ENCODE measurements around the gene MAML2.
A peak's percentile ranks its signal among the peaks of the same experiment; 100 is the strongest.

The MAML2 gene

DNA sequence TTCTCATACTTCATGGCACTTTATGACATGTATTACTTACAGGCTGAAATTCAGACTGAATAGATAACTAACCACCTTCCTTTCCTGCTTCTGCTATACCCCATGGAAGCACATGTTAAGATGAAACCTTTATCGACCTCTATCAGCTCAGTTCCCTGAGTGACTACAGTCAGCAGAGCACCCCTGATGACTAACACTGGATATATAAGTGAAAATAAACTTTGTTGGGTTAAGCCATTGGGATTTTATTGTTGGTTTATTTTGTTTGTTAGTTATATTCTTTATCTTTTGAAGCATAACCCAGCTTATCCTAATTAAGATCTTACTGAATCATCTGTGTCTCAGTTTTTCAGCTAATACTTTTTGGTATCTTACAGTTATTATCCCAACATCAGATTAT, 23.0 kb upstream of the MAML2 start:
- H3K4me3 ChIP-seq (ENCODE audit: low read length) = no peak overlapping the region
- peaks cover 60% of the 10 kb centered on the region for H3K36me3 ChIP-seq (ENCODE audit: control insufficient read depth, insufficient read depth, low read length, severe bottlenecking)
- no peaks in the 10 kb centered on the region for H3K27me3 ChIP-seq (replicated peaks; ENCODE audit: control insufficient read depth, insufficient read depth, low read length)
- peaks cover 5% of the 10 kb centered on the region for H3K9me3 ChIP-seq (ENCODE audit: control insufficient read depth, low read length)
- H3K4me1 ChIP-seq (ENCODE audit: control insufficient read depth, insufficient read depth, low read length) = no peaks in the 10 kb centered on the region
- DNase-seq (ENCODE audit: low read depth) = no peak
- no peak overlapping the region for H3K9ac ChIP-seq (ENCODE audit: low read length)

DNA sequence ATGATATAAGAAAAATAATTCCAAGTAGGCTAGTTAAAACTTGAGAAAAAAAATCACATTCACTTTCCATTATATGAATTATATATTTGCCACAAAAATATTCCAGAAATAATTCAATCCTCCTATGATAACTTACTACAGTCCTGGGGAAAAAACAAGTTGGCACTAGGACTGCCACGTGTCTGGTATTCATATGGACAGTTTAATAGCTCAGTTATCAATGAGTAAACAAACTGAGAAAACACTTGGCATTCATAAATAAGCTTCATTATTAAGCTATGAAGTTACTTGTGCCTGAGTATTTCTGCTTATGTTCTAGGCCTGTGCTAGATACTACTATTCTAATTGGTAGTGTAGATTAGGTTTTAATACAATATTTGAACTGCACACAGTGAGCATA, 22.5 kb upstream of the MAML2 start:
- Histone ChIP-seq H3K36me3 (ENCODE audit: control insufficient read depth, insufficient read depth, low read length, severe bottlenecking) (peaks cover 58% of the 10 kb centered on the region), H3K9ac (ENCODE audit: low read length) (no peak overlapping the region), H3K4me1 (ENCODE audit: control insufficient read depth, insufficient read depth, low read length) (no peaks in the 10 kb centered on the region), H3K4me3 (ENCODE audit: low read length) (no peak overlapping the region), H3K27me3 (replicated peaks; ENCODE audit: control insufficient read depth, insufficient read depth, low read length) (no peaks in the 10 kb centered on the region), H3K9me3 (ENCODE audit: control insufficient read depth, low read length) (peaks cover 5% of the 10 kb centered on the region)
- no peak for DNase-seq (ENCODE audit: low read depth)

DNA sequence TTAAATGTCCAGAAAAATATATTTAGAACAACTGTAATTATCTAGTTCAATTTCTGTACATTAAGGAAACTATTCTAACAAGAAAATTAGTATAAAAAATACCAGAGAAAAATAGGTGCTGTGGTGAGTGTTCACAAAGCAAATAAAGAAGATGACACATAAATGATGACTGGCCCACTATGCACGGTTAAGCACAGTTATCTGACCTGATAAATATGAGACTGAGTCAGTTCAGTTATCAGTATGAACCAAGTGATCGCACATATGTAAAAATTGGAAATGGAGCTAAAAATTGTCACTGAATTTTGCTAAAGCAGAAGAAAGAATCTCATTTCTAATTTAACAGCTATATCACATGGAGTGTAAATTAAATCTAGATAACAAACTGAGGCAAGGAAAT, 18.8 kb upstream of the MAML2 start:
- no peaks in the 10 kb centered on the region for H3K9me3 ChIP-seq (ENCODE audit: control insufficient read depth, low read length)
- no peak for DNase-seq (ENCODE audit: low read depth)
- no peak overlapping the region for H3K4me3 ChIP-seq (ENCODE audit: low read length)
- H3K36me3 ChIP-seq (ENCODE audit: control insufficient read depth, insufficient read depth, low read length, severe bottlenecking) = peaks cover 52% of the 10 kb centered on the region
- no peak overlapping the region for H3K9ac ChIP-seq (ENCODE audit: low read length)
- no peaks in the 10 kb centered on the region for H3K27me3 ChIP-seq (replicated peaks; ENCODE audit: control insufficient read depth, insufficient read depth, low read length)
- no peaks in the 10 kb centered on the region for H3K4me1 ChIP-seq (ENCODE audit: control insufficient read depth, insufficient read depth, low read length)

DNA sequence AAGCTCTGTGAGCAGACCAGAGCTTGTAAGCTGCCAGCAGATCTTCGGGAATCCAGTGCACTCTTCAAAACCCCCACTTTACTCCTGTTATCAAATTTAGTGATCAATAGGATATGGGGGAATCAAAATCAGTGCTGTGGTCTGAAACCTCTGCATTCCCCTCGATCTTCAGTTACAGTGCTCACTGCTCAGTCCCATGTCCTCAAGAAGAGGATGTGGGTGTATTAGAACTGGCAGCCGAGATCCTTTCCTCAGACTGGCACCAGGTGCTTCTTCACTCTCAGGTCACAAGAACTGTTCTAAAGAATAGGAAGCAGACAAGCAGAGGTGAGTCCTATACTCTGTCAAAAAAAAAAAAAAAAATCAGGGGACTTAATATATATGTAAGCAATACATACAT, 15.3 kb upstream of the MAML2 start:
- H3K4me1 ChIP-seq (ENCODE audit: control insufficient read depth, insufficient read depth, low read length) = no peaks in the 10 kb centered on the region
- no peaks in the 10 kb centered on the region for H3K9me3 ChIP-seq (ENCODE audit: control insufficient read depth, low read length)
- H3K4me3 ChIP-seq (ENCODE audit: low read length) = no peak overlapping the region
- H3K27me3 ChIP-seq (replicated peaks; ENCODE audit: control insufficient read depth, insufficient read depth, low read length) = no peaks in the 10 kb centered on the region
- DNase-seq (ENCODE audit: low read depth) = no peak
- no peak overlapping the region for H3K9ac ChIP-seq (ENCODE audit: low read length)
- H3K36me3 ChIP-seq (ENCODE audit: control insufficient read depth, insufficient read depth, low read length, severe bottlenecking) = peaks cover 64% of the 10 kb centered on the region

DNA sequence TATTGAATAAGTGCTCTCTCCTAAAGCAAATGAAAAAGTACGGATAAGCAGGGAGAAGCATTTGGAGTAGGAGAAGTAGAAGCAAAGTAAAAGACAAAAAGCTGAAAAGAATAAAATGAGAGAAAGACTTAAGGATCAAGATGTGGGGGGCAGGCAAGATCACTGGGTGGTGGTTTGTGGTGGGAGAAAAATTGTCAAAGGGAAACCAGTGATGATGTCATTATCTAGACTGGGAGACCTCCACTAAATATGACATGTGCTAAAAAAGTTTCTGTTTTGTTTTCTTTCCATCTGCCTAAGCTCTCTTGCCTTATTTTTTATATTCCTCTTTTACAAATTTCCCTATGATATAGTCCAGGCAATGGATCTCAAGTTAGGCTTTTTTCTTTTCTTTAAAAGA, 14.8 kb upstream of the MAML2 start:
- Histone ChIP-seq H3K36me3 (ENCODE audit: control insufficient read depth, insufficient read depth, low read length, severe bottlenecking) (peaks cover 61% of the 10 kb centered on the region), H3K4me3 (ENCODE audit: low read length) (no peak overlapping the region), H3K4me1 (ENCODE audit: control insufficient read depth, insufficient read depth, low read length) (no peaks in the 10 kb centered on the region), H3K9ac (ENCODE audit: low read length) (no peak overlapping the region), H3K9me3 (ENCODE audit: control insufficient read depth, low read length) (no peaks in the 10 kb centered on the region), H3K27me3 (replicated peaks; ENCODE audit: control insufficient read depth, insufficient read depth, low read length) (no peaks in the 10 kb centered on the region)
- DNase-seq (ENCODE audit: low read depth) = no peak

DNA sequence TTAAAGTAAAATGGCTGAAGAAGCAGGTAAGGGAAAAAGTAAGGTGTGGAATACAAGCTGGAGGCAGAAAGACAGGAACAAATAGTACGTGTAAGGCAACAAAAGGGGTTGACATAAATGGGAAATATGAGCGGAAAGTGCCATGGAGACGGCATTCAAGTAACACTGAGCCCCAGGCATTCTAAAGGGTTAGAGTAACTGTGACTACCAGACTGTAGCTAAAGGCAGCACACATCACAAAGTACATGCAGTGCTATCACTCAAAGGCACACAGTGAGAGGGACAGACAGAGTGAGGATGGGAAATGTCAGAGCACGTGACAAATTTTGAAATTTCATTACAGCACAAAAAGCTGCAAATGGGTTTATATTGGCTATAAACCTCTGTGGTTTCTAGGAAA, 13.9 kb upstream of the MAML2 start:
- peaks cover 57% of the 10 kb centered on the region for H3K36me3 ChIP-seq (ENCODE audit: control insufficient read depth, insufficient read depth, low read length, severe bottlenecking)
- H3K4me1 ChIP-seq (ENCODE audit: control insufficient read depth, insufficient read depth, low read length) = no peaks in the 10 kb centered on the region
- H3K4me3 ChIP-seq (ENCODE audit: low read length) = no peak overlapping the region
- no peak overlapping the region for H3K9ac ChIP-seq (ENCODE audit: low read length)
- no peaks in the 10 kb centered on the region for H3K27me3 ChIP-seq (replicated peaks; ENCODE audit: control insufficient read depth, insufficient read depth, low read length)
- H3K9me3 ChIP-seq (ENCODE audit: control insufficient read depth, low read length) = no peaks in the 10 kb centered on the region
- no peak for DNase-seq (ENCODE audit: low read depth)

DNA sequence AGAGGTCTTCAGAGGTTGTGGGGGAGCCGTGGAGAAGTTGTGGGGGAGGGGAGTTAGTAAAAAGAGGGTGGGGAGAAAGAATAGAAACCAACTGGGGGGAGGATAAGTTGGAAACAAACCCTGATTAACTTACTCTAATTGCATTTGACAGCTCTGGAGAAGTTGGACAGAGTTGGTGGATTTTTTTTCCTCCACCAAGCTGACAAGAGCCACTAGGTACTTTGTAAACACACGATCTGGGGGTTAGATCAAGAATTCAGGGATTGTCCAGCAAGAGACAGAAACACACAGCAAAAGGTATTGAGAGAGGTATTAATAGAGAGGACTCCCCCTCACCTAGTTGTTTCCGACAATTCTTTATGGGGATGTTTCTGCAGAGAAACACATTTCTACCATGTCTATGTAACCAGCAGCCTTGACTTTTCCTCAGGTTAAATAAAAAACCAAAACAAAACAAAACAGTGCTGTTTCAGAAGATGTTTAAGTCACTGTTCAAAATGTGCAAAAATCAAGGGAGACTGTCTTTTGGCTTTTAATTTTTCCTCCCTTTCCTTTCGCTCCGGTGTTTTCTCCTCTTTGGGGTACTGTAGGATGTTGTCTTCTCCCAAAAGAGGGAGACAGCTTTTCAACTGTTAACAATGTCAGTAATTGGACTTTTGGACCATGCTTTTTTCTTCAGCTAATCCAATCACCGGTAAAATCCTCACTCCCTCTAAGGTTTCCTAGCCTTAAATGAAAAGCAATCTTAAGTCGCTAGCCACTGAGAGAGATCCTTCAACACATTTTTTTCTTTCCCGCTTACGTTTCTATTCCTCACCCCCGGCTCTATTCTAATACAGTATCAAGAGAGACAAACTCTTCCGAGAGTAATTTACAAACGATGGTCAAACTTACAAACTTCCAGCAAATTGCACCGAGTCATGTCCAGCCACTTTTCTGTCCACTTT, 708 bp downstream of the MAML2 start:
- DNase-seq (ENCODE audit: low read depth) = peak; percentile 60
- Histone ChIP-seq H3K9me3 (ENCODE audit: control insufficient read depth, low read length) (no peaks in the 10 kb centered on the region), H3K4me1 (ENCODE audit: control insufficient read depth, insufficient read depth, low read length) (peaks cover 49% of the 10 kb centered on the region)

DNA sequence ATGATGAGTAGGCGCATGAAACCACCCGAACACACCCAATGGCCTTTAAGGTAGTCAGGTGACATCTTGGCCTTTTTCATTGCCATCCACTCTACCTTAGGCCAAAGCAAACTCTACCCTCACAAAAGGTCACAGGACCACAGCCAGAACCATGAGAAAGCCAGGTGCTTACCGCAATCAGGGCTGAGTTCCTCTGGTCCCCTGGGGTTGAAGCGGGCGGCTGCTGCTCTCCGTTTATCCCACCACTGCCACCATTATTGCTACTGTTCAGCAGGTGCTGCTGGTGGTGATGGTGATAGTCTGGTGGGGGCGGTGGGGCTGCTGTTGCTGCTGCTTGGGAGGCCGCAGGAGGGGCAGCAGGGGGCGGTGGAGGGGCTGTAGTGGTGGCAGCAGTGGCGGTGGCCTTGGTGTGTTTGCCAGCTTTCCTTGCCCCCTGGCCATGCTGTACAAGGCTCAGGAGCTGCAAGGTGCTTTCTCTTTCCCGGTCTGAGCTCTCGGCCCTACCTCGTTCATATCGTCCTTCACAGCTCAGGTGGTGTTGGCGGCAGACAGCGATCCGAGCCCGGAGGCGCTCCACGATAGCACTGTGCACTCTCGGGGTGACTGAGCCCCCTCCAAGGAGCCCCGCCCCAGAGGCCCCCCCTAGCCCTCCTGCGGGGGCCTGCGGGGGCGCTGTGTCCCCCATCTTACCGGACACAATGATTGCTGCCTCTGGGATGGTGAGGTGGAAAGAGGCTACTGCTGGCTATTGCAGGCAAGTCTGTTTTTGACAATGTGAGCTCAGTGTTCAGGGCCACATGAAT, 1.6 kb downstream of the MAML2 start:
- H3K4me3 ChIP-seq (ENCODE audit: low read length) = peak overlapping the region; percentile 99
- H3K27me3 ChIP-seq (replicated peaks; ENCODE audit: control insufficient read depth, insufficient read depth, low read length) = no peaks in the 10 kb centered on the region
- no peaks in the 10 kb centered on the region for H3K36me3 ChIP-seq (ENCODE audit: control insufficient read depth, insufficient read depth, low read length, severe bottlenecking)
- DNase-seq (ENCODE audit: low read depth) = peak; percentile 64
- no peaks in the 10 kb centered on the region for H3K9me3 ChIP-seq (ENCODE audit: control insufficient read depth, low read length)
- H3K4me1 ChIP-seq (ENCODE audit: control insufficient read depth, insufficient read depth, low read length) = peaks cover 50% of the 10 kb centered on the region
- peak overlapping the region; percentile 98 for H3K9ac ChIP-seq (ENCODE audit: low read length)

More for the DNA sequence above, 708 bp downstream of the MAML2 start:
- Histone ChIP-seq H3K4me3 (ENCODE audit: low read length) (peak overlapping the region; percentile 99), H3K9ac (ENCODE audit: low read length) (peak overlapping the region; percentile 98), H3K27me3 (replicated peaks; ENCODE audit: control insufficient read depth, insufficient read depth, low read length) (no peaks in the 10 kb centered on the region), H3K36me3 (ENCODE audit: control insufficient read depth, insufficient read depth, low read length, severe bottlenecking) (no peaks in the 10 kb centered on the region)

DNA sequence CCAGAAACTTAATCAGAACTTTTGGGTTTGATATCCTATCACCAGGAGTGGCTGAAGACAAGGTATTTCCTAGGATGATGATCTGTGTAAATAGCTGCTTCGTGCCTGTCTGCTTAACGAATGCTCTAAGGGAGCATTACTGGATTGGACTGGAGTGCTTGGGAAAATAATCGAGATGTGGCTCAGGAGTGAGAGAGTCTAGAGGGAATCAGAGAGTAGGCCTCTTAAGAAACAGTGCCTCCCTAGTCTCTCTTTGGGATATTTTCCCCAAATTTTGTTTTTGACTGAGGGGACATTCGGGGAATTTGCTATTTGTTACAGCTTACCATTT, 2.5 kb downstream of the MAML2 start:
- H3K9me3 ChIP-seq (ENCODE audit: control insufficient read depth, low read length) = no peaks in the 10 kb centered on the region
- H3K36me3 ChIP-seq (ENCODE audit: control insufficient read depth, insufficient read depth, low read length, severe bottlenecking) = peaks cover under 1% of the 10 kb centered on the region
- peak; percentile 31 for DNase-seq (ENCODE audit: low read depth)
- H3K27me3 ChIP-seq (replicated peaks; ENCODE audit: control insufficient read depth, insufficient read depth, low read length) = no peaks in the 10 kb centered on the region
- H3K4me1 ChIP-seq (ENCODE audit: control insufficient read depth, insufficient read depth, low read length) = peaks cover 54% of the 10 kb centered on the region
- H3K9ac ChIP-seq (ENCODE audit: low read length) = peak overlapping the region; percentile 98
- peak overlapping the region; percentile 99 for H3K4me3 ChIP-seq (ENCODE audit: low read length)

DNA sequence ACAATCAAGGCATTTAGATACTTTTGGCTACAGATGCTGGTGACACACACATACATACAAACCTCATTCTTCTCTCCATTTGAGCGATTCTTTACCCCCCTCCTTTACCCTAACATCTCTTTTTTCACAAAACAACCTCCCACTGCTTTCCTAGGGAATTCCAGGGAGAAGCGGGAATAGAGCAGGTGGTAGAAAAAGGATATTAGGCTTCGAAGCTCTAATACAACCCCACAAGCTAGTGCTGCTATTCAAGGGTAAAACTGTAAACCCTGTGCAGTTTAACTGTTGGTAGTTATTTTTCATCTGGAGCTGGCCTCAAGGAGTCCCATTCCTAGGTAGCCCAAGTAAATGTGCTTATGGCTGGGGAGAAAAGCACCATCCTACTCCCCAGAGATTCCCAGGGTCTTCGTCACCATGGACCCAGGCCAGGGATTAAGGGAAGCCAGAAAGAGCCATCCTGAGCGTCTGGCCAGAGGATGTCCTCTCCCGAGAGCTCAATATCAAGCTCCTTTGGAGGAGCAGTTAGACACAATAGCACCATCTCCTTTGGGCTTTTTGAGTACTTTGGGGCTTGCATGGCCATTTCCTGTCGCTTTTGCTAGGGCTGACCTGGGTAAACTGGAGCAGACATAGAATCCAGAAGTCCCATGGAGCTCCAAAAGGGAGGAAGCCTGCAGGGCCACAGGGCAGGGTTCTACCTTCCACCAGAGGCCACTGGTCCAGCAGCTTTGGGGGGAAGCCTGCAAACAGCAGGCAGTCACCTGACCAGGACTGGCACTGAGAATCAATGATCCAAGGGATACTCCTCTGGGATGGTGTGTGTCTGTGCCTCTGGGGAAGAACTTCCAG, 3.1 kb downstream of the MAML2 start:
- Histone ChIP-seq H3K36me3 (ENCODE audit: control insufficient read depth, insufficient read depth, low read length, severe bottlenecking) (peaks cover 6% of the 10 kb centered on the region), H3K4me1 (ENCODE audit: control insufficient read depth, insufficient read depth, low read length) (peaks cover 55% of the 10 kb centered on the region), H3K9me3 (ENCODE audit: control insufficient read depth, low read length) (no peaks in the 10 kb centered on the region), H3K4me3 (ENCODE audit: low read length) (peak overlapping the region; percentile 99), H3K9ac (ENCODE audit: low read length) (peak overlapping the region; percentile 98), H3K27me3 (replicated peaks; ENCODE audit: control insufficient read depth, insufficient read depth, low read length) (no peaks in the 10 kb centered on the region)
- no peak for DNase-seq (ENCODE audit: low read depth)
